MV-4-11 (cell line): Measurements from ENCODE around the gene TMEM127.

Experiments used
- DNase-seq: peaks from one replicate; lab custom pipeline; 2025; lab: John Stamatoyannopoulos, UW

TMEM127 gene

DNA sequence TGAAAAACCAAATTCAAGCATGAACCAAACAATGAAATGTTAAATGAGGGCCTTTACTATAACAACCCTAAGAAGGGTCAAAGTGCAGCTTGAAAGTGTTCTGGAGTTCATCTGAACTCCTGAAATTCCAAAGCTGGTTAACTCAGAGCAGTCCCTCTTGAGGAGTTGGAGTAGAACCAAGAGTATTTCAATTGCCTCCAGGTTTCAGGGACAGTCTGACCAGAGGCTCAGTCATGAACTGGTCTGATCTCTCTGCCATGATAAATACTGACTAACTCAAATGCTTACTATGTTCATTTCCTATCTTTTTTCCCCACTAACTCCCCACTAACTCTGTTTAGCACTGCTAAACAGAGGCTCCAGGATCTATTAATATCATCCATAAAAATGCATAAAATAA lies 59.9 kb downstream of the TMEM127 start:
- no peak for DNase-seq

DNA sequence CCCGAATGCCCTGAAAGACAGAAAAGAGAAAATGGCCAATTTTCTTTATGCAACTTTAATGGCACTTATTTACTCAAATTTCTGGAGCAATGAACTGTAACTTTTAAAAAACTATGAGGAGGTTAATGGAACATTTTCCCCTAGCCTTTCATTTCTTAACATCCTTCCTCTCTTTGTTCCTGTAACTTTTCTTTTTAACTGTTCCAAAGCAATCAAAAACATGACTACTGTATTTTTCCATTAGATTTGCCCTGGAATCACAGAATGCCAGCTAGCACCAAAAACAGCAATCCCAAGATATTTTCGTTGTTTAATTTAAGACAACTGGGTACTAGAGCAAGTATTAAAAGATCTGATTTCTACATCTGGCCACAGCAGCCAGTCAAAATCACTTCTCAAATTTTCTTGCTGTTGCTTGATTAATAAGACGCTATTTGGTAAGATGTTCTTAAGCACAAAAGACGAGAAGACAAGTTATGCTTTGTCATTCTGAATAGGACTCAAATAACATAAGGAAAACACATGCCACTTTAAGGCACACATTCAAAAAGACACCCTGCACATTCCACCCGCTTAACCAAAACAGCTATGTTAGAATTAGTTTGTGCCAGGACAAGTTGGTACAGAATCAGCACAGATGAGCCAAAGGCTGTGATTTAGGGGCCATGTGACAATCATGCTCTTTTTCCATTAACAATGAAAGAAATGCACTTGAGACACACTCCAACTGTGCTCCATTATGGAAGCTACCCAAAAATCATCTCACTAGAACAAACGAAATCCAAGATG lies 60.8 kb downstream of the TMEM127 start:
- no peak for DNase-seq

DNA sequence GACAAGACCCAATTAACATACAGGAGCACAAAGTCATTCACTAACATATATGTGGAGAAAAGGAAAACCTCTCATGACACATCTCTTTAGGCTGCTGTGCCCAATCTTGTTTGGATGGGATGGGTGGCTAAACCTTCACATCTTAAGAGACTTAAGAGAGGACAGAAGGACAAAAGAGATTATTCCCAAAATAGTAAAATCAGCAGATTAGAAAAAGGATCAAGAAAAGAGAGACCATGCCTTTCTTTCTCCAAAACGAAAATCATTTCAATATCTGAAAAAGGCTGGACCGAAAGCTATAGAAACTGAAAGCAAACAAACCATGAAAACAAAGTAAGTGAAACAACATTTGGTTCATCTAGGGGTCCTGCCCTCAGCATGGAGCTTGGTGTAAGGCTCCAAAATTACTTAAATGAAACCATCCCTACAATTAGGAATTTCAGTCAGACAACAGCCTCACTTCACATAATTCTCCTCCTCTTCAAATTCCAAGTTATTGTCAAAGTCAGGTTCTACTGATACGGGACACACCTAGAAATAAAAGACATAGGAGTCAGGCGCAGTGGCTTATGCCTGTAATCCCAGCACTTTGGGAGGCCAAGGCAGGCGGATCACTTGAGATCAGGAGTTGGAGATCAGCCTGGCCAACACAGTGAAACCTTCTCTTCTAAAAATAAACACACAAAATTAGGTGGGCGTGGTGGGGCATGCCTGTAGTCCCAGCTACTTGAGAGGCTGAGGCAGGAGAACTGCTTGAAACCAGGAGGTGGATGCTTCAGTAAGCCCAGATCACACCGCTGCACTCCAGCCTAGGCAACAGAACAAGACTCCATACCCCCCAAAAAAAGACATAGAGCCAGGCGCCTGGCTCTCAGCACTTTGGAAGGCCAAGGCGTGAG lies 62.4 kb downstream of the TMEM127 start:
- no peak for DNase-seq

- no peak for DNase-seq
Measured at GRCh38 chr2:96202152-96202854, 63.5 kb downstream of the TMEM127 start.

DNA sequence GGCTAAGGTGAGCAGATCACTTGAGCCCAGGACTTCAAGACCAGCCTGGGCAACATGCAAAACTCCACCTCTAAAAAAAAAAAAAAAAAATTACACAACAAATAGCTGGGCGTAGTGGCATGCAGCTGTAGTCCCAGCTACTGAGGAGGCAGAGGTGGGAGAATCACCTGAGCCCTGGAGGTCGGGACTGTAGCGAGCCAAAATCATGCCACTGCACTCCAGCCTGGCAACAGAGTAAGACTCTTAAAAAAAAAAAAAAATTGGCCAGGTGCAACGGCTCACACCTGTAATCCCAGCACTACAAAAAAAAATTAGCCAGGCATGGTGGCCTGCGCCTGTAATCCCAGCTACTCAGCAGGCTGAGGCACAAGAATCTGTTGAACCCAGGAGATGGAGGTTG lies 64.5 kb downstream of the TMEM127 start:
- DNase-seq = no peak

- no peak for DNase-seq
Measured at GRCh38 chr2:96198921-96199320, 66.9 kb downstream of the TMEM127 start.
